Measurements from ENCODE around the gene SLC1A3. TPM values are rescaled to one million over a fixed set of nuclear protein-coding genes. Genes with fewer than 3 reads are reported as not detected.

The SLC1A3 gene
- total and polyA plus RNA-seq, 8 donors: 0.76 to 29.7 (median 3.1) TPM

DNA sequence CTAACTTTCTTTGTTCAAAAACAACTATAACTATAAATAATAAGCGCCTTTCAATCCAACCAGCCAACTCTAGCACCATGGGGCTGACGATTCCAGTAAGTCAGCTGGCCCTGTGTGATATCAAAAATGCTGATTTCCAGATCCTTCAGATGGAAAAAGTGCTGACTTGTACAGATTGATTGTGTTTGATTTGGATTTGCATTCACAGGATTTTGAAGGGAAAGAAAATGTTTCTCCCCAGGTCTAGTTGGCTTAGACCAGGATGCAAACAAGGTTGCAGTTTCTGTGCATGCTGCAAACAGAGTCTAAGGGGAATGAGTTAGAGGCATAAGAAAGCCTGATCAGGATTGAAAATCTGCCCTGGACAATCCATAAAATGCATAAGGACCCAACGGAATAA is 68.9 kb downstream of the SLC1A3 start:
- no peak for DNase-seq
- TF ChIP-seq EP300 (IDR thresholded peaks at IDR 0.05) (no peak), POLR2A (IDR thresholded peaks at IDR 0.05) (no peak), POLR2AphosphoS5 (IDR thresholded peaks at IDR 0.05) (no peak)
- TF ChIP-seq, protein P1, sequence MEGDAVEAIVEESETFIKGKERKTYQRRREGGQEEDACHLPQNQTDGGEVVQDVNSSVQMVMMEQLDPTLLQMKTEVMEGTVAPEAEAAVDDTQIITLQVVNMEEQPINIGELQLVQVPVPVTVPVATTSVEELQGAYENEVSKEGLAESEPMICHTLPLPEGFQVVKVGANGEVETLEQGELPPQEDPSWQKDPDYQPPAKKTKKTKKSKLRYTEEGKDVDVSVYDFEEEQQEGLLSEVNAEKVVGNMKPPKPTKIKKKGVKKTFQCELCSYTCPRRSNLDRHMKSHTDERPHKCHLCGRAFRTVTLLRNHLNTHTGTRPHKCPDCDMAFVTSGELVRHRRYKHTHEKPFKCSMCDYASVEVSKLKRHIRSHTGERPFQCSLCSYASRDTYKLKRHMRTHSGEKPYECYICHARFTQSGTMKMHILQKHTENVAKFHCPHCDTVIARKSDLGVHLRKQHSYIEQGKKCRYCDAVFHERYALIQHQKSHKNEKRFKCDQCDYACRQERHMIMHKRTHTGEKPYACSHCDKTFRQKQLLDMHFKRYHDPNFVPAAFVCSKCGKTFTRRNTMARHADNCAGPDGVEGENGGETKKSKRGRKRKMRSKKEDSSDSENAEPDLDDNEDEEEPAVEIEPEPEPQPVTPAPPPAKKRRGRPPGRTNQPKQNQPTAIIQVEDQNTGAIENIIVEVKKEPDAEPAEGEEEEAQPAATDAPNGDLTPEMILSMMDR (IDR thresholded peaks at IDR 0.05): no peak
- no peaks in the 10 kb centered on the region for H3K4me1 ChIP-seq
- no peaks in the 10 kb centered on the region for H3K9me3 ChIP-seq
- intact Hi-C loops (cut with DNase I; ENCODE audit: low total_unique reads): no loop called here
- H3K36me3 ChIP-seq: no peaks in the 10 kb centered on the region
- no peak overlapping the region for H3K27ac ChIP-seq
- H3K4me3 ChIP-seq: no peak overlapping the region
- H3K27me3 ChIP-seq: no peaks in the 10 kb centered on the region
- 80 to 90% (median 84%) methylated on average over 3 of the region's 3 CpGs for WGBS, 5 donors

DNA sequence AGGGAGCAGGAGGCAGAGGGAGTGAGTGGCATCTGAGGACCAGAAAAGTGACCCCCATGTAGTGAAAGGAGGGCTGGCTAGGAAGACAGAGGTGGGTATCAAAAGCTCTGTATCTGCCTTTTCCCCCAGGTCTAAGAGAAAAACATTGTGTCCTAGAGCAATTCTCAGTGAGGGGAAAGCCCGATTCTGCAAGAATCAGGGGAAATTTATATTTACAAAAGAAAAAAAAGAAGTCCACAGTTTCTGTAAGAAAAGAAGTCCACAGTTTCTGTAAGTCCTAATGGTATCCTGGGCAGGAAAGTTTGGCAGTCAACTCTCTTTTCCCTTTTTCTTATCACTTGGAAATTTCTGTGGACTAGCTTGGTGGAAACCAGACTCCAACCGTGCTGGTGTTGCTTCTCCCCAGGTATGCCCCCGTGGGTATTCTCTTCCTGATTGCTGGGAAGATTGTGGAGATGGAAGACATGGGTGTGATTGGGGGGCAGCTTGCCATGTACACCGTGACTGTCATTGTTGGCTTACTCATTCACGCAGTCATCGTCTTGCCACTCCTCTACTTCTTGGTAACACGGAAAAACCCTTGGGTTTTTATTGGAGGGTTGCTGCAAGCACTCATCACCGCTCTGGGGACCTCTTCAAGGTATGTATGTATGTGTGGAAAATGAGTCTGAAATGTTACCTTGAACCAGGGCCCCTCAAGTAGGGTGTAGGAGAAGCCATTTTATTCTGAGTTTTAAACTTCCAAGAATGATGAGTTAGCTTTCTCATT is 73.0 kb downstream of the SLC1A3 start:
- intact Hi-C loops (cut with DNase I; ENCODE audit: low total_unique reads): no loop called here
- Histone ChIP-seq H3K36me3 (no peaks in the 10 kb centered on the region), H3K4me1 (no peaks in the 10 kb centered on the region), H3K9me3 (no peaks in the 10 kb centered on the region), H3K27ac (peak overlapping the region in 1 of 5 donors; percentile 13), H3K27me3 (no peaks in the 10 kb centered on the region), H3K4me3 (no peak overlapping the region)
- WGBS, 5 donors: 71 to 87% (median 79%) methylated on average over 8 of the region's 8 CpGs
- TF ChIP-seq, protein P1 (IDR thresholded peaks at IDR 0.05): no peak
- TF ChIP-seq POLR2A (IDR thresholded peaks at IDR 0.05) (no peak), POLR2AphosphoS5 (IDR thresholded peaks at IDR 0.05) (no peak), EP300 (IDR thresholded peaks at IDR 0.05) (no peak)
- no peak for DNase-seq

DNA sequence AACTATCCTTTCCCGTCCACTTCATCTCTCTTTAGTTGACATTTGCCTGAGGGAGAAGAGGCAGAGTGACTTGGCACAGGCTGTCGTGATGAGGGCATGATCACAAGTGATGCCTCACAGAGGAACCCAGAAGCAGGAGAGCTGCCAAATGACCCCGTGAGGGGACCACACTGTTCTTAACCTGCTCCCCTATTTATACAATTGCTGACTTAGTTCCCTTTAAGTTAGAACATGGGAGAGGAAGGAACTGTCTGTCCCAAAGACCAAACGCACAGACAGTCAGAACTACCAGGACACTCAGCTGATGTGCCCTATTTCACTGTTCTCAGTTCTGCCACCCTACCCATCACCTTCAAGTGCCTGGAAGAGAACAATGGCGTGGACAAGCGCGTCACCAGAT is 73.7 kb downstream of the SLC1A3 start:
- H3K27ac ChIP-seq: peak overlapping the region in 1 of 5 donors; percentile 32
- TF ChIP-seq EP300 (IDR thresholded peaks at IDR 0.05): peak; percentile 51
- no peak for TF ChIP-seq POLR2A (IDR thresholded peaks at IDR 0.05)
- TF ChIP-seq POLR2AphosphoS5 (IDR thresholded peaks at IDR 0.05): no peak
- 84 to 87% (median 85%) methylated on average over 7 of the region's 7 CpGs for WGBS, 5 donors
- H3K4me3 ChIP-seq: no peak overlapping the region
- no peak for DNase-seq
- intact Hi-C loops (cut with DNase I; ENCODE audit: low total_unique reads): no loop called here
- no peaks in the 10 kb centered on the region for H3K9me3 ChIP-seq
- no peaks in the 10 kb centered on the region for H3K4me1 ChIP-seq
- H3K27me3 ChIP-seq: no peaks in the 10 kb centered on the region
- H3K36me3 ChIP-seq: no peaks in the 10 kb centered on the region

DNA sequence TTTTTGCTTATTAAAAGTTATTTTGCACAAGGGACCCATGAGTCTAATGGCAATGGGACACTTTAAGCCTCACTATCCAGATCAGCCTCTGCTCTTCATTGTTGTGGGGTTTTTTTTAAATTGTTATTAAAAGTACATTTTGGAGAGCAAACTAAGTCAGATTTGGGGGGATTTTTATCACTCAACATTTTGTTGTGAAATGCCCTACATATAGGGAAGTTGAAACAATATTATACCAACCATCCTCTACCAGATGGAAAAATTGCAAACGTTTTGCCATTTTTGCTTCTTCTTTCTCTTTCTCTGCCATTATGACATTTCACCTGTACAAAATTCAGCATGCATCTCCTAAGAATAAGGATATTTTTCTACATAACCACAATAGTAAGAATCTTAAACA is 75.3 kb downstream of the SLC1A3 start:
- WGBS, 5 donors: 50 to 78% (median 63%) methylated on average over 1 of the region's 1 CpG

More for the DNA sequence above, 75.3 kb downstream of the SLC1A3 start:
- no peak overlapping the region for H3K4me3 ChIP-seq
- no peaks in the 10 kb centered on the region for H3K4me1 ChIP-seq
- H3K9me3 ChIP-seq: no peaks in the 10 kb centered on the region
- intact Hi-C loops (cut with DNase I; ENCODE audit: low total_unique reads): no loop called here
- no peaks in the 10 kb centered on the region for H3K27me3 ChIP-seq
- TF ChIP-seq POLR2A (IDR thresholded peaks at IDR 0.05): no peak
- no peak for TF ChIP-seq EP300 (IDR thresholded peaks at IDR 0.05)
- TF ChIP-seq, protein P1 (IDR thresholded peaks at IDR 0.05): no peak
- no peak for TF ChIP-seq POLR2AphosphoS5 (IDR thresholded peaks at IDR 0.05)
- no peaks in the 10 kb centered on the region for H3K36me3 ChIP-seq
- DNase-seq: no peak
- no peak overlapping the region for H3K27ac ChIP-seq

Data from stomach (tissue), 9 donors.